COR-L47 (cell line): Measurements from ENCODE around the gene TLL1.

Source experiments
- DNase-seq: peaks from one replicate; lab custom pipeline; 2025; lab: John Stamatoyannopoulos, UW

Gene TLL1

GRCh38 chr4:166064721-166065120 lies 191.7 kb downstream of the TLL1 start:
- DNase-seq, result peak; percentile 37

- no peak for DNase-seq
Observed at GRCh38 chr4:166065324-166065723, 192.3 kb downstream of the TLL1 start.

- DNase-seq, result no peak
Observed at GRCh38 chr4:166066936-166067335, 193.9 kb downstream of the TLL1 start.

- no peak for DNase-seq
Observed at GRCh38 chr4:166067915-166068314, 194.9 kb downstream of the TLL1 start.

- no peak for DNase-seq
Observed at GRCh38 chr4:166073783-166074182, 200.7 kb downstream of the TLL1 start.

- no peak for DNase-seq
Observed at GRCh38 chr4:166075599-166075998, 202.6 kb downstream of the TLL1 start.

GRCh38 chr4:166077782-166078181 lies 204.7 kb downstream of the TLL1 start:
- DNase-seq, result no peak

GRCh38 chr4:166078383-166078782 lies 205.3 kb downstream of the TLL1 start:
- DNase-seq, result no peak

- no peak for DNase-seq
Observed at GRCh38 chr4:166078955-166079354, 205.9 kb downstream of the TLL1 start.

- no peak for DNase-seq
Observed at GRCh38 chr4:166087569-166087968, 214.5 kb downstream of the TLL1 start.

GRCh38 chr4:166088576-166088975 lies 215.5 kb downstream of the TLL1 start:
- DNase-seq, result no peak

- DNase-seq, result peak; percentile 55
Observed at GRCh38 chr4:166091146-166091545, 218.1 kb downstream of the TLL1 start.

- DNase-seq, result peak; percentile 51
Observed at GRCh38 chr4:166091912-166092510, 219.0 kb downstream of the TLL1 start.

GRCh38 chr4:166092797-166093290 lies 219.8 kb downstream of the TLL1 start:
- DNase-seq, result no peak

GRCh38 chr4:166104623-166105022 lies 231.6 kb downstream of the TLL1 start:
- no peak for DNase-seq

- no peak for DNase-seq
Observed at GRCh38 chr4:166121897-166122296, 248.9 kb downstream of the TLL1 start.

GRCh38 chr4:166123546-166123945 lies 250.5 kb downstream of the TLL1 start:
- no peak for DNase-seq

- no peak for DNase-seq
Observed at GRCh38 chr4:166128403-166128802, 255.4 kb downstream of the TLL1 start.

- DNase-seq, result no peak
Observed at GRCh38 chr4:166134285-166134684, 261.2 kb downstream of the TLL1 start.

GRCh38 chr4:166140951-166141350 lies 267.9 kb downstream of the TLL1 start:
- no peak for DNase-seq

GRCh38 chr4:166143227-166143626 lies 270.2 kb downstream of the TLL1 start:
- no peak for DNase-seq

GRCh38 chr4:166144607-166145006 lies 271.6 kb downstream of the TLL1 start:
- no peak for DNase-seq

GRCh38 chr4:166146806-166147540 lies 273.9 kb downstream of the TLL1 start:
- peak; percentile 38 for DNase-seq
